ENCODE results near the gene COG3. TPM values are rescaled to one million over a fixed set of nuclear protein-coding genes. Genes with fewer than 3 reads are reported as not detected.

The COG3 gene
- total and polyA plus RNA-seq, 2 donors (not counting 3 experiments of a cell fraction or from before 2014, with no cell fraction given): 18.9 to 27.0 TPM

GRCh38 chr13:45545686-45546409, 81.1 kb downstream of the COG3 start:
- no peaks in the 10 kb centered on the region for H4K20me1 ChIP-seq (replicated peaks; ENCODE audit: control insufficient read depth, extremely low read depth, insufficient read depth, low read length)
- dilution Hi-C loops (cut with MboI; ENCODE audit: extremely low pct_ligation_motif_present, low sequenced_read_pairs): no loop called here
- no peak for DNase-seq (ENCODE audit: low read depth, low spot score)
- no peak for FAIRE-seq
- H3K9me1 ChIP-seq (replicated peaks; ENCODE audit: control insufficient read depth, extremely low read depth, insufficient read depth, low read length): no peaks in the 10 kb centered on the region
- H3K27me3 ChIP-seq (ENCODE audit: control insufficient read depth in 2 of 2, insufficient read depth in 2 of 2, low read length in 2 of 2): peaks cover 5 to 7% of the 10 kb centered on the region in 2 experiments
- CTCF ChIA-PET: no interaction called here
- no TSS peak for BruUV-seq (replicated peaks)
- H3K27ac ChIP-seq (ENCODE audit: insufficient read depth, low read depth, low read length): no peak overlapping the region
- no peaks in the 10 kb centered on the region for H3K79me2 ChIP-seq (ENCODE audit: control insufficient read depth, insufficient read depth, low read length)
- intact Hi-C loops (cut with micrococcal nuclease): no loop called here
- TF ChIP-seq MYC (IDR thresholded peaks at IDR 0.05; ENCODE audit: low read depth, low read length): no peak
- no peak for TF ChIP-seq JUN (IDR thresholded peaks at IDR 0.05; ENCODE audit: borderline replicate concordance, insufficient read depth, insufficient read length, low read depth)
- TF ChIP-seq POLR2A (IDR thresholded peaks at IDR 0.05; ENCODE audit: low read depth, low read length): no peak
- TF ChIP-seq MAX (IDR thresholded peaks at IDR 0.05; ENCODE audit: insufficient read depth, insufficient read length): no peak
- TF ChIP-seq GATA2 (IDR thresholded peaks at IDR 0.05; ENCODE audit: insufficient read depth, insufficient read length, low read depth, low read length): no peak
- TF ChIP-seq POLR2AphosphoS5 (IDR thresholded peaks at IDR 0.05; ENCODE audit: insufficient read depth, low read depth, low read length): no peak
- no peak for TF ChIP-seq EZH2 (IDR thresholded peaks at IDR 0.05; ENCODE audit: borderline replicate concordance, low read depth, low read length, severe bottlenecking)
- no peak for TF ChIP-seq CTCF (IDR thresholded peaks at IDR 0.05; ENCODE audit: extremely low read depth in 1 of 2, insufficient read depth in 1 of 2, low read depth in 1 of 2, low read length in 2 of 2)
- TF ChIP-seq FOS (IDR thresholded peaks at IDR 0.05; ENCODE audit: borderline replicate concordance, insufficient read depth, low read length): no peak
- H3K9me3 ChIP-seq (replicated peaks; ENCODE audit: control insufficient read depth, insufficient read depth, low read length): no peaks in the 10 kb centered on the region
- H3K4me3 ChIP-seq (replicated peaks in 1 of 3; ENCODE audit: insufficient read depth in 1 of 3, low read depth in 1 of 3, low read length in 3 of 3): no peak overlapping the region
- no peaks in the 10 kb centered on the region for H3K36me3 ChIP-seq (ENCODE audit: control insufficient read depth in 2 of 2, extremely low read depth in 1 of 2, insufficient read depth in 2 of 2, low read length in 2 of 2)
- POLR2A ChIA-PET: no interaction called here
- H3K4me1 ChIP-seq (ENCODE audit: control insufficient read depth, extremely low read depth, insufficient read depth, low read length): no peaks in the 10 kb centered on the region
- no peak overlapping the region for H2AFZ ChIP-seq (ENCODE audit: low read depth, low read length)
- H3K4me2 ChIP-seq (ENCODE audit: insufficient read depth, low read length): no peak overlapping the region
- no peak overlapping the region for H3K9ac ChIP-seq (replicated peaks; ENCODE audit: extremely low read depth, insufficient read depth, low read length)
